HEK293 (cell line): ENCODE data around the gene CRIP2.

Experiments
- CTCF ChIA-PET: fragments of 350-600 bp; formaldehyde crosslinking; extraction: SDS; loops from one replicate; lab custom pipeline; 2021; ENCODE audit warnings: antibody characterized with exemption; lab: Yijun Ruan, JAX
- POLR2A ChIA-PET: fragments of 300-600 bp; formaldehyde crosslinking; extraction: SDS; loops from one replicate; lab custom pipeline; 2020; ENCODE audit warnings: antibody characterized with exemption, inconsistent platforms; lab: Yijun Ruan, JAX
- H3K27ac ChIP-seq: fragments of 200-500 bp; sonication (Bioruptor generic); 2 replicates; pipeline ENCODE4 v1.5.1; 2014; ENCODE audit warnings: low read depth, low read length, control low read depth, inconsistent platforms; ENCODE audit errors: extremely low read depth
- H3K36me3 ChIP-seq, 2 experiments: fragments of 200-500 bp in 1 of 2; sonication (Bioruptor generic) in 1 of 2; 1 replicate in 1 of 2; 2 replicates in 1 of 2; pipeline ENCODE4 v1.5.1; 2014 to 2017; ENCODE audit warnings: inconsistent platforms in 2 of 2, low read length in 2 of 2; ENCODE audit not compliant: control insufficient read depth in 2 of 2, insufficient read depth in 1 of 2
- H3K4me1 ChIP-seq: fragments of 200-500 bp; sonication (Bioruptor generic); 2 replicates; pipeline ENCODE4 v1.5.1; 2014; ENCODE audit warnings: mild to moderate bottlenecking, low read length, inconsistent platforms; ENCODE audit not compliant: control insufficient read depth, insufficient read depth
- H3K4me3 ChIP-seq: 2 replicates; pipeline ENCODE4 v1.5.1; 2011; ENCODE audit warnings: low read depth, mild to moderate bottlenecking, control low read depth, low read length, moderate library complexity
- H3K9me3 ChIP-seq: fragments of 200-500 bp; sonication (Bioruptor generic); 2 replicates; pipeline ENCODE4 v1.5.1; 2014; ENCODE audit warnings: low read depth, low read length, inconsistent platforms; ENCODE audit not compliant: control insufficient read depth, insufficient read depth
- BCL11B ChIP-seq: fragments of 450-650 bp; formaldehyde crosslinking; IDR thresholded peaks from 2 replicates; pipeline ENCODE4 v1.5.1; 2016; ENCODE audit warnings: low read depth, missing biosample characterization, missing genetic modification characterization
- BCL6B ChIP-seq: fragments of 450-650 bp; formaldehyde crosslinking; IDR thresholded peaks from 2 replicates; pipeline ENCODE4 v1.5.1; 2017; ENCODE audit warnings: missing biosample characterization, missing genetic modification characterization
- GLIS2 ChIP-seq: fragments of 450-650 bp; formaldehyde crosslinking; IDR thresholded peaks from 2 replicates; pipeline ENCODE4 v1.5.1; 2016; ENCODE audit warnings: missing biosample characterization, missing genetic modification characterization
- HOXA7 ChIP-seq: sonication (generic); formaldehyde crosslinking; IDR thresholded peaks from 2 replicates; pipeline ENCODE4 v1.8.1; 2022; ENCODE audit warnings: missing genetic modification reagents, borderline replicate concordance
- KLF17 ChIP-seq: fragments of 450-650 bp; formaldehyde crosslinking; IDR thresholded peaks from 2 replicates; pipeline ENCODE4 v1.5.1; 2016; ENCODE audit warnings: missing biosample characterization, missing genetic modification characterization
- PATZ1 ChIP-seq: fragments of 450-650 bp; formaldehyde crosslinking; IDR thresholded peaks from 2 replicates; pipeline ENCODE4 v1.5.1; 2016; ENCODE audit warnings: missing biosample characterization, missing genetic modification characterization
- PRDM10 ChIP-seq: fragments of 450-650 bp; formaldehyde crosslinking; IDR thresholded peaks from 2 replicates; pipeline ENCODE4 v1.5.1; 2016; ENCODE audit warnings: missing biosample characterization, missing genetic modification characterization
- YY1 ChIP-seq: fragments of 450-650 bp; formaldehyde crosslinking; IDR thresholded peaks from 2 replicates; pipeline ENCODE4 v1.5.1; 2018; ENCODE audit warnings: missing biosample characterization, missing genetic modification characterization
- ZBTB26 ChIP-seq: fragments of 450-650 bp; formaldehyde crosslinking; optimal IDR thresholded peaks from 2 replicates; pipeline ENCODE3; 2016; ENCODE audit warnings: missing biosample characterization, mild to moderate bottlenecking, missing genetic modification characterization
- ZNF155 ChIP-seq: fragments of 450-650 bp; formaldehyde crosslinking; IDR thresholded peaks from 2 replicates; pipeline ENCODE4 v1.5.1; 2016; ENCODE audit warnings: missing biosample characterization, missing genetic modification characterization
- ZNF16 ChIP-seq: fragments of 450-650 bp; formaldehyde crosslinking; IDR thresholded peaks from 2 replicates; pipeline ENCODE4 v1.5.1; 2016; ENCODE audit warnings: low read depth, missing biosample characterization, missing genetic modification characterization
- ZNF341 ChIP-seq: fragments of 450-650 bp; formaldehyde crosslinking; IDR thresholded peaks from 2 replicates; pipeline ENCODE4; 2016; ENCODE audit warnings: low read depth, missing biosample characterization, missing genetic modification characterization
- ZNF37A ChIP-seq: fragments of 450-650 bp; IDR thresholded peaks from 2 replicates; pipeline ENCODE4 v1.5.1; 2018; ENCODE audit warnings: missing biosample characterization, missing genetic modification characterization
- ZNF530 ChIP-seq: fragments of 450-650 bp; formaldehyde crosslinking; IDR thresholded peaks from 2 replicates; pipeline ENCODE4 v1.5.1; 2016; ENCODE audit warnings: low read depth, missing biosample characterization, missing genetic modification characterization
- ZNF555 ChIP-seq: fragments of 450-650 bp; formaldehyde crosslinking; conservative IDR thresholded peaks from 2 replicates; pipeline ENCODE4 v1.5.1; 2017; ENCODE audit warnings: missing biosample characterization, mild to moderate bottlenecking, missing genetic modification characterization, inconsistent platforms
- ZNF558 ChIP-seq: fragments of 450-650 bp; formaldehyde crosslinking; IDR thresholded peaks from 2 replicates; pipeline ENCODE4 v1.5.1; 2016; ENCODE audit warnings: missing biosample characterization, missing genetic modification characterization
- ZNF580 ChIP-seq: fragments of 450-650 bp; formaldehyde crosslinking; IDR thresholded peaks from 2 replicates; pipeline ENCODE4 v1.5.1; 2016; ENCODE audit warnings: missing biosample characterization, missing genetic modification characterization
- ZNF596 ChIP-seq: fragments of 450-650 bp; IDR thresholded peaks from 2 replicates; pipeline ENCODE4 v1.5.0; 2018; ENCODE audit warnings: missing biosample characterization, mild to moderate bottlenecking, missing genetic modification characterization, moderate library complexity
- ZNF621 ChIP-seq: fragments of 450-650 bp; formaldehyde crosslinking; IDR thresholded peaks from 2 replicates; pipeline ENCODE4 v1.5.1; 2017; ENCODE audit warnings: missing biosample characterization, missing genetic modification characterization
- ZNF670 ChIP-seq: fragments of 450-650 bp; formaldehyde crosslinking; IDR thresholded peaks from 2 replicates; pipeline ENCODE4 v1.5.1; 2016; ENCODE audit warnings: missing biosample characterization, missing genetic modification characterization, low read depth
- ZNF747 ChIP-seq: fragments of 450-650 bp; formaldehyde crosslinking; IDR thresholded peaks from 2 replicates; pipeline ENCODE4 v1.5.1; 2016; ENCODE audit warnings: missing biosample characterization, missing genetic modification characterization
- ZNF76 ChIP-seq: fragments of 450-650 bp; formaldehyde crosslinking; IDR thresholded peaks from 2 replicates; pipeline ENCODE4; 2016; ENCODE audit warnings: low read depth, missing biosample characterization, missing genetic modification characterization, borderline replicate concordance
- ZNF776 ChIP-seq: fragments of 450-650 bp; formaldehyde crosslinking; IDR thresholded peaks from 2 replicates; pipeline ENCODE4 v1.5.0; 2017; ENCODE audit warnings: missing biosample characterization, missing genetic modification characterization, borderline replicate concordance
- ZXDB ChIP-seq: fragments of 450-650 bp; formaldehyde crosslinking; IDR thresholded peaks from 2 replicates; pipeline ENCODE4 v1.5.1; 2016; ENCODE audit warnings: missing biosample characterization, missing genetic modification characterization
- TF ChIP-seq, protein P1 (sequence below): fragments of 450-650 bp; formaldehyde crosslinking; IDR thresholded peaks from 2 replicates; pipeline ENCODE4 v1.5.1; 2016; ENCODE audit warnings: missing biosample characterization, missing genetic modification characterization

CRIP2 gene

DNA sequence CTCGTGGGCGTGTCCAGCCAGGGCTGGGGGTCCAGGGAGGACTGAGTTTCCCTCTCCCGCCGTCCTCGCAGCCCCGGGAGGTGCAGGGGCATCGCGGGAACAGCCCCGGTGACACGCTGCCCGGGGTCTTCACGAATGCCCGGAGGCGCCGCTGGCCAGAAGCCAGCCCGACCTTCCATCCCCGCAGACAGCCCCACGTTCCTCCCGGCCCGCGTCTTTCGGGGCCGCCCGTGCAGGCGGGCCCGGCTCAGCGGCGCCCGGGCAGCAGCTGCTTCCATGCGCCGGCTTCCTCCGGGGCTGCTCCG, 15.6 kb downstream of the CRIP2 start:
- no peaks in the 10 kb centered on the region for H3K9me3 ChIP-seq
- H3K36me3 ChIP-seq: peaks cover 0 to 18% of the 10 kb centered on the region in 2 experiments; a peak in 1 of 3 replicates
- POLR2A ChIA-PET: interaction anchor here (0.8 to 2.1 kb wide), 9 partner anchors 9 to 399 kb away, joined by 3 to 19 read pairs (median 3); partner anchors contain the start of gene PACS2
- peak overlapping the region; percentile 95 for H3K27ac ChIP-seq
- CTCF ChIA-PET: interaction anchor here (0.6 to 5.0 kb wide), 21 partner anchors 9 to 400 kb away, joined by 3 to 83 read pairs (median 5); partner anchors contain the start of gene BRF1
- H3K4me3 ChIP-seq: peak overlapping the region; percentile 52
- peaks cover 5% of the 10 kb centered on the region for H3K4me1 ChIP-seq
- TF ChIP-seq BCL11B: no peak
- TF ChIP-seq ZNF558 (tag by site-specific recombination): no peak
- TF ChIP-seq, protein P1, sequence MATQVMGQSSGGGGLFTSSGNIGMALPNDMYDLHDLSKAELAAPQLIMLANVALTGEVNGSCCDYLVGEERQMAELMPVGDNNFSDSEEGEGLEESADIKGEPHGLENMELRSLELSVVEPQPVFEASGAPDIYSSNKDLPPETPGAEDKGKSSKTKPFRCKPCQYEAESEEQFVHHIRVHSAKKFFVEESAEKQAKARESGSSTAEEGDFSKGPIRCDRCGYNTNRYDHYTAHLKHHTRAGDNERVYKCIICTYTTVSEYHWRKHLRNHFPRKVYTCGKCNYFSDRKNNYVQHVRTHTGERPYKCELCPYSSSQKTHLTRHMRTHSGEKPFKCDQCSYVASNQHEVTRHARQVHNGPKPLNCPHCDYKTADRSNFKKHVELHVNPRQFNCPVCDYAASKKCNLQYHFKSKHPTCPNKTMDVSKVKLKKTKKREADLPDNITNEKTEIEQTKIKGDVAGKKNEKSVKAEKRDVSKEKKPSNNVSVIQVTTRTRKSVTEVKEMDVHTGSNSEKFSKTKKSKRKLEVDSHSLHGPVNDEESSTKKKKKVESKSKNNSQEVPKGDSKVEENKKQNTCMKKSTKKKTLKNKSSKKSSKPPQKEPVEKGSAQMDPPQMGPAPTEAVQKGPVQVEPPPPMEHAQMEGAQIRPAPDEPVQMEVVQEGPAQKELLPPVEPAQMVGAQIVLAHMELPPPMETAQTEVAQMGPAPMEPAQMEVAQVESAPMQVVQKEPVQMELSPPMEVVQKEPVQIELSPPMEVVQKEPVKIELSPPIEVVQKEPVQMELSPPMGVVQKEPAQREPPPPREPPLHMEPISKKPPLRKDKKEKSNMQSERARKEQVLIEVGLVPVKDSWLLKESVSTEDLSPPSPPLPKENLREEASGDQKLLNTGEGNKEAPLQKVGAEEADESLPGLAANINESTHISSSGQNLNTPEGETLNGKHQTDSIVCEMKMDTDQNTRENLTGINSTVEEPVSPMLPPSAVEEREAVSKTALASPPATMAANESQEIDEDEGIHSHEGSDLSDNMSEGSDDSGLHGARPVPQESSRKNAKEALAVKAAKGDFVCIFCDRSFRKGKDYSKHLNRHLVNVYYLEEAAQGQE (tag by site-specific recombination): no peak
- TF ChIP-seq ZNF16 (tag by site-specific recombination): no peak
- TF ChIP-seq ZNF155 (tag by site-specific recombination): no peak
- TF ChIP-seq ZNF530 (tag by site-specific recombination): no peak
- no peak for TF ChIP-seq ZNF621 (tag by site-specific recombination)
- no peak for TF ChIP-seq ZNF37A (tag by site-specific recombination)
- no peak for TF ChIP-seq ZNF670 (tag by site-specific recombination)
- TF ChIP-seq ZXDB: peak; percentile 12; the same call in 1 of the 2 replicates
- TF ChIP-seq KLF17 (tag by site-specific recombination): peak; percentile 75; the same call in 1 of the 2 replicates
- TF ChIP-seq HOXA7 (CRISPR knock-in tag): no peak
- no peak for TF ChIP-seq PATZ1 (tag by site-specific recombination)
- peak; percentile 69; the same call in 1 of the 2 replicates for TF ChIP-seq ZNF596 (tag by site-specific recombination)
- 0 out of 2 replicates have a peak, but pooled peaks have one; percentile 19 for TF ChIP-seq ZNF76 (tag by site-specific recombination)
- TF ChIP-seq ZNF555: no peak
- TF ChIP-seq ZNF341: peak; percentile 97
- TF ChIP-seq BCL6B (tag by site-specific recombination): no peak
- TF ChIP-seq ZNF747 (tag by site-specific recombination): no peak
- TF ChIP-seq ZNF580 (tag by site-specific recombination): no peak
- TF ChIP-seq ZNF776 (tag by site-specific recombination): no peak
- no peak for TF ChIP-seq PRDM10
- no peak for TF ChIP-seq GLIS2 (tag by site-specific recombination)
- TF ChIP-seq ZBTB26 (tag by site-specific recombination): peak; percentile 47
- TF ChIP-seq YY1 (tag by site-specific recombination): no peak
